Measurements from ENCODE around the gene GSDMA.

DNA sequence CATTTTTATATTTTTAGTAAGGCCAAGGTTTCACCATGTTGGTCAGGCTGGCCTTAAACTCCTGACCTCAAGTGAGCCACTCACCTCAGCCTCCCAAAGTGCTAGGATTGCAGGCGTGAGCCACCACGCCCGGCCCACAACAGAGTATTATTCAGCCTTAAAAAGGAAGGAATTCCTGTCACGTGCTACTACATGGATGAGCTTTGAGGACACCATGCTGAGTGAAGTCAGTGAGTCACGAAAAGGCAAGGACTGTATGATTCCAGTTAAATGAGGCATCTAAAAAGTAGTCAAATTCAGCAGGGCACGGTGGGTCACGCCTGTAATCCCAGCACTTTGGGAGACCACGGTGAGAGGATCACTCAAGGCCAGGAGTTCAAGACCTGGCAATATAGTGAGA, 62.1 kb downstream of the GSDMA start:
- TF ChIP-seq CTCF (IDR thresholded peaks at IDR 0.05) (no peak), POLR2AphosphoS5 (IDR thresholded peaks at IDR 0.05) (no peak)
